GM18907 (cell line): ENCODE results near the gene KCNQ1.

Source experiments
- ATAC-seq: cut with Tn5 transposase; IDR thresholded peaks from one replicate; pipeline ENCODE4 v1.9.1; 2021; ENCODE audit warnings: mild to moderate bottlenecking, moderate library complexity; ENCODE audit not compliant: unreplicated experiment

The KCNQ1 gene

DNA sequence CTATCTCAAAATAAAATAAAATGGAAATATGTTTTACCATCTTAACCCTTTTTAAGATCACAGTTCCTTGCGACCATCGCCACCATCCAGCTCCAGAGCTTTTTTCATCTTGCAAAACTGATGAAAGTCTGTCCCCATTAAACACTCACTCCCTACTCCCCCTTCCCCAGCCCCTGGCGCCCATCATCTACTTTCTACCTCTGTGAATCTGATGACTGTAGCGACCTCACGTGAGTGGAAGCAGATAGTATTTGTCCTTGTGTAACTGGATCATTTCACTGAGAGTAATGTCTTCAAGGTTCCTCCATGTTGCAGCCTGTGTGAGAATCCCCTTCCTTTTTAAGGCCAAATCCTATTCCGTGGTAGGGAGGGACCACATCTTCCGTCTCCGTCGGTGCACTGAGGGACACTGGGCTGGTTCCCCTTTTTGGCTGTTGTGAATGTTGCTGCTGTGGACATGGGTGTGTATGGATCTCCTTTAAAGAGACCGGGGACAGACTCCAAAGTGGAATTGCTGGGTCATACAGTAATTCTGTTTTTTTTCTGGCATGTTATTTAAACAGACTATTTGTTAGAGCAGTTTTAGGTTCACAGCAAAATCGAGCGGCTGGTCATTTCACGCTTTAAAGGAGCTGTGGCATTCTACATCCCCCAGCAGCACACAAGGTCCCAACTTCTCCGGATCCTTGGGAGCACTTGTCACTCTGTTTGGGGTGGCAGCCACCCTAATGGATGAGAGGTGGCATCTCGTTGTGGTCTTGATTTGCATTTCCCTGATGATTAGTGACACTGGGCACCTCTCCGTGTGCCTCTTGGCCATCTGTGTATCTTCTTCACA is 120.0 kb downstream of the KCNQ1 start:
- no peak for ATAC-seq

- ATAC-seq: no peak
These were observed 120.8 kb downstream of the KCNQ1 start for GRCh38 chr11:2565447-2566222.

- no peak for ATAC-seq
These were observed 121.6 kb downstream of the KCNQ1 start for GRCh38 chr11:2566223-2567025.

DNA sequence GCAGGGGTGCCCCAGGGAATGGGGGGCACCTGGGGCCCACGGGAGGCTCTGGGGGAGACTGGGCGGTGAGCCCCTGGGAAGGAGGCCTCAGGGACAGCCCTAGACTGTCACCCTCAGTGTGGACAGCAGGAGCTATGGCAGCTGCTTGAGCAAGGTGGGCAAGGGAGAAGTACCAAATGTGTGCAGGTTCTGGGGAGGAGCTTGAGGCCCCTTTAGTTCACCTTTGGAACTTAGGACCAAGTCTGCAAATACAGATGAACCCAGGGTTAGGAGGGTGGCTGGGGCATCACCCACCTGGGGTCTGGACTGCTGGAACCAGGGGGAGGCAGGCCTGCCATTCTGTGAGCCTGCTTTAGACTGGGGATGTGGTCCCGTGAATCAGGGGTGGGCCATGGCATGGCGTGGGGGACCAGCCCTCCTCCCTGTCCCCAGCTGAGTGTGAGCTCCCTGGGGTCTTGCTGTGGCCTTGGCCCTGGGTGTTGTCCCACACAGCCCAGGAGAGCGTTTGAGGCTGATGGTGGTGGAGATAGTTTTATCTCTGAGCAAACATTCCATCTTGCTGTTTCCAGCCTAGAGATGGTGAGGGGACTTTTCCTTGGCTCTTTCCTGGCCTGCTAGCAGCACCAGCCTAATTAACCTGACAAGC is 122.3 kb downstream of the KCNQ1 start:
- no peak for ATAC-seq

DNA sequence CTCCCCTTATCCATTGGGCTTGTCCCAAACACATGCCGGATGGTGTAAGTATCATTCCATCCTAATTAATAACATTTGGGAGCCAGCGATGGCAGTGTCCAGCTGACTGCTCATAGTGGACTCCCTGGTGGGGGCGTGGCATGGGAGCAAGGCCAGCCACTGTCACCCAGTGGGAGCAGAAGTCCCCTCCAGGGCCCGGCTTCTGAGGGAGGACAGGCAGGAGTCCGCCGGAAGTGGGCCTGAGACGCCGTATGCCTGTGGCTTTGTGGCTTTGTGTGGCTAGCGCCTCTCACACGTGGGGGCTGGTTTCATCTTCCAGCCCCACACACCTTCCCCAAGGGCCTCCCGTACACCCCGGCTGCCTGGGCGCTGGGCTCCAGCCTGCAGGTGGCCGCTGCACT is 124.5 kb downstream of the KCNQ1 start:
- ATAC-seq: no peak

DNA sequence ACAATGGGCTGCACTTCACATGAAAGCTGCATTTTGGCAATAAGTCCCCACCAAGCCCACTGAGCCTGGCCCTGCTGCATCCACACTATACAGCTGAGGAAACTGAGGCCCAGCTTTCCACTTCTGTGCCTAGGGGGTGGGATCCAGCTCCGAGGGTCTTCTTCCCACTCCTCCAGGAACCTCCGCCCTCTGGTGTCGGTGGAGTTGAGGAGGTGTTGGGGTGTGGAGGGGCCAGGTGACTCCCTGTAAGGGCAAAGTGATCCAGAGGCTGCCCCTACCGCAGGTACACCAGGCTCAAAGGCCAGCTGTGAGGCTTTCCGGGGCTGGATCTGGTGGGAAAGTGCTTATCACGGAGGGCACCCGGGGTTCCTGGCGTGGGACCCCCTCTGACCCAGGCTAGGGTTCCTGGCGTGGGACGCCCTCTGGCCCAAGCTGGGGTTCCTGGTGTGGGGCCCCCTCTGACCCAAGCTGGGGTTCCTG is 125.0 kb downstream of the KCNQ1 start:
- no peak for ATAC-seq

GRCh38 chr11:2570211-2570811 is 125.5 kb downstream of the KCNQ1 start:
- ATAC-seq: no peak

DNA sequence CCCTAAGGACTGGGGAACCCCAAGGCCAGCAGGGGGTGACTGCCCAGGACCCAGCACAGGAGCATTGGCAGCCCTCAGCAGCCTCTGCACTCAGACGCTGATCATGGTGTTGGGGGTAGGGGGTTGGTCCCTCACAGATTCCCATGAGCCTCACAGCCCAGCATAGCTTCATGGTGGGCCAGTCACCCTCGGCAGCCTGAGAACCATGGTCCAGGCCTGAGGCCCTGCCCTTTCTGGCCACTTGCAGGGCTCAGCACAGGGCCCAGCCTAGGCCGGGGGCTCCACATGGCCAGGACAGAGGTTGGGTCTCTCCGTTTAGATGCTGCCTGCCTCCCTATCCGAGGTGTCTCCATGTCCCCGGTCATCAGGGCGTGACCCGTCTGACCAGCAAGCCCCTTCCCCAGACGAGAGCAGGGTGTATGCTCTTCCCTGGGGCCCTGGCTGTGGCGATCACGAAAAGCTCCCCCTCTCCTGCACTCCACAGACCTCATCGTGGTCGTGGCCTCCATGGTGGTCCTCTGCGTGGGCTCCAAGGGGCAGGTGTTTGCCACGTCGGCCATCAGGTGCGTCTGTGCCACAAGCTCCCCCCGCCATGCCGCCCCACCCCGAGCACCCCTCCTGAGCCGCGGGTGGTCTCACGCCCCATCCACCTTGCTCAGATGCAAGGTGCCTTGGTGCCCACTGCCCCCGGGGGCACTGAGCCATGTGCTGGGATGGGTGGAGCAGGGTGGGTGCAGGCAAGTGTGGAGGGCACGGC is 126.2 kb downstream of the KCNQ1 start:
- no peak for ATAC-seq

GRCh38 chr11:2571598-2572281 is 126.9 kb downstream of the KCNQ1 start:
- no peak for ATAC-seq

DNA sequence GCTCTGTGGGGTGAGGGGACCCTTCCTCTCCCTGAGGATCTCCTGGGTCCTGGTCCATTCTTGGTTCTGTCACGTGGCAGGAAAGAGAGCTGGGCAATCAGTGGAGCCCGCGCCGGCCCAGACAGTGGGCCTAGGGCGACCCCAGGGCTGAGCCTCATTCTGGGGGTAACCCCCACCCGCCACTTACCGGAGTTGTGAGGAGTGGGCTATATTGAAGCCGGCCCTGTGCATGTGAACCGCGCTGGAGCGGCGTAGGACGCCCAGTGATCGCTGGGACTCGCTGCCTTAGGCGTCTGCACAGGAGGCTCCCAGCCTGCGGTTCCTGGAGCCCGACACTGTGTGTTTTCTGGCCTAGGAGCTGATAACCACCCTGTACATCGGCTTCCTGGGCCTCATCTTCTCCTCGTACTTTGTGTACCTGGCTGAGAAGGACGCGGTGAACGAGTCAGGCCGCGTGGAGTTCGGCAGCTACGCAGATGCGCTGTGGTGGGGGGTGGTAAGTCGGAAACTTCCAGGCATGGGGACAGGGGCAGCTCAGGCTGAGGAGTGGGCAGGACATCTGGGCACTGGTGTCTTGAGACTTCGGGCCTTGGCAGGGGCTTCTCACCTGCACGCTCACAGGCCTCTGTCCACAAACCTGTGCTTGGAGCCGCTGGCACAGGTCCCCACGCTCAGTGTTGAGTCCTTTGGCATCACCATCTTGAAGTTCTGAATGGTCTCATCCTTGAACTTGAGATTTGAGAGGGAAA is 127.9 kb downstream of the KCNQ1 start:
- no peak for ATAC-seq

- no peak for ATAC-seq
These were observed 128.6 kb downstream of the KCNQ1 start for GRCh38 chr11:2573240-2574042.

DNA sequence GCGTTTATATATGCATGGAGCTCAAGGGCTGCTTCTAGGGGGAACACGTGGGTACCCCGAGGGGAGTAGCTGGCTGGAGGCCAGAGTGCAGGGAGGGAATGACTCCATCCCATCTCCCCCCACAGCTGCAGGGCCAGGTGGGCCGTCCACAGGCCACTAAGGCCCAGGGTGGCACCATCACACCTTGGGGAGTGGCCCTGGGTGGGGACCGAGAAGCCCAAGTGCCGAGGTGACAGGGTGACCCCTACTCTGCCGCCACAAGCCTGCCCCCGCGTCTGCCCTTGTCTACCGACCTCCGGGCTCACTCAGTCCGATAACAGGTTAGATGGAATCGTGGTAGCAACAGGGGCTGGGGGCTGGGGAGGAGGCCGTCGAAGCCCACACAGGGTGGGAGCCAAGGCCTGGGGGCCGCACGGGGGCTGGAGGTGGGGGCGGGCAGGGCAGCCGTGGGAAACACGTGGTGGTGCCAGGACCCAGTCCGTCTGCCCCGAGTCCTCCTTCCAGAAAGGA is 129.3 kb downstream of the KCNQ1 start:
- ATAC-seq: no peak

DNA sequence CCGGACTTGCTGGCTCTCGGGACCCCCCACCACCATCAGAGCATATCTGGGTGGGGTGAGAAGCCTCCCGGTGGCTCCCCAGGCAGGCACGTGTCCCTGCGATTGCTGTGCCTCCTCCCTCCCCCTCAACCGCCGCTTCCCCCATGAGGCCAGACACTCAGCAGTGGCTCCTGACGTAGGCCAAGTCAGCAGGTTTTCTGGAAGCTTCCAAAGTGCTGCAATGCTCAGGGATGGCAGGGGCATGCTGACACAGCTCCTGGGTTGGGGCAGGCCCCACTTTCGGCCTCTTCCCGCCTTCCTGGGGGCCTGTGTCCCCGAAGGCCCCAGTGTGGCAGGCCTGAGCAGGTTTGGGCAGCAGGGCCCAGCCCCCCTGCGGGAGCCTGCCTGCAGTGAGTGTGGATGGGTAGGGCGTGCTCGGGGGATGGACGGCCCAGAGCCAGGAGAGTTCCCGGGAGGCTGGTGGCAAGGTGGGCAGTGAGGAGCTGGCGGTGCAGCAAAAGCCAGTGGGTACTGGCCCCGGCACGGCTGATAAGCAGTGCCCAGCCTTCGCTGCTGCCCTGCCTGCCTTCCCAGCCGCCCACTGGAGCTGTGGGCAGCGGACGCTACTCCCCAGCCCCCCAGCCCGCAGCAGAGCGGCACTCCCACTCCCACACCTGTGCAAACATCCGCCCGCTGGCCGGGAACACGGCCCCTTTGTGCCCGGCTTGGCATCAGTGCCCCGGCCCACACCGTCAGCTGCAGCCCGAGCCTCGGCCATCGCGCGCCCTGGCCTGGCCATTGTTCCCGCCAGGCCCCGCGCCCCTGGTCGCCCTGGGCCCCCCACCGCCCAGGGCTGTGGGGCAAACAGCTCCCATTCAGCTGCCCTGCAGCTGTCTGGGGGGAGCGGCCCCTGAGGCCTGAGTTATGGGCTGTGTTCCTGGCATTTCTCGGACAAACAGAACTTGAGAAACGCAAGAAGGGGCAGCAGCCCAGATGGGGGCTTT is 130.0 kb downstream of the KCNQ1 start:
- ATAC-seq: no peak

DNA sequence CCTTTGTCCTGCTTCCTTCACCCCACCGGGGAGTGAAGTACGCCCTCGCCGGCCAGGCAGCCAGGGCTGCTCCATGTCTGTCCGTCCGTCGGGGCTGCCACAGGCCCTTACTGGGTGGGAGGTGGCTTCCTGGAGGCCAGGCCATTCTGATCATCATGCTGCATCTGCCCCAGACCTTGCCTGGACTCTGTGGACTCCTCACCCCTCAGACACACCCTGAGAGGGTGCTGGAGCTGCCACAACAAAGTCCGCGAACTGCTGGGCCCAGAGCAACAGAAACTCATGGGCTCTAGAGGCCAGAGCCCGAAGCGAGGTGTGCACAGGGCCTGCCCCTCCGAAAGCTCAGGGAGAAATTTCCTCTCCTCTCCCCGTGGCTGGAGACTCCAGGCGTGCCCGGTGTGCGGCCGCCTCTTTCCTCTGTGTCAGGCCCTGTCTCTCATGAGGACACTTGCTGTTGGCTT is 130.8 kb downstream of the KCNQ1 start:
- no peak for ATAC-seq

GRCh38 chr11:2576111-2576510 is 131.3 kb downstream of the KCNQ1 start:
- ATAC-seq: no peak

- no peak for ATAC-seq
These were observed 131.7 kb downstream of the KCNQ1 start for GRCh38 chr11:2576549-2576948.
